ENCODE measurements around the gene PLEKHA7. TPM values are rescaled to one million over a fixed set of nuclear protein-coding genes. Genes with fewer than 3 reads are reported as not detected.
"Not testable (repeated sequence)": the region's sequence is repeated elsewhere in the genome, so short reads cannot be mapped to it uniquely, and the experiment has no call there.

PLEKHA7 gene
- total RNA-seq, 1 experiment from 2014 or later = 57.6 TPM

DNA sequence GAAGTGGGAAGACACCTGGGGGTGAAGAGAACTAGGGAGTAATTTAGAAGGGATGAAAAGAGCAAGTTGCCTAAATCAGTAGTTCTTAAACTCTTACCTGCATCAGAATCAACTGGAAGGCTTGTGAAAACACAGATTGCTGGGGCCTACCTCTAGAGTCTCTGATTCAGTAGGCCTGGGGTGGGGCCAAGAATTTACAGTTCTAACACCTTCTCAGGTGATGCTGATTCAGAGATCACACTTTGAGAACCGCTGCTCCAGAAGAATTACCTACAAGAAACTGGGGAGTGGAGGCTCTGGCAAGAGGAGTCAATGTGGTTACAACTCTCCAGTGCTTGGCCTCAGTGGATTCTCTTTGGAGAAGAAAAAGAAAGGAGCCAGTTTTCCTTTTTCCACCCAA lies 147.1 kb downstream of the PLEKHA7 start:
- POLR2A ChIA-PET = no interaction called here
- peaks cover 45% of the 10 kb centered on the region for H3K36me3 Mint-ChIP-seq (ENCODE audit: insufficient read depth, unreplicated experiment)
- peaks cover 30% of the 10 kb centered on the region for H3K4me1 Mint-ChIP-seq (ENCODE audit: low read depth, unreplicated experiment)
- H3K27me3 Mint-ChIP-seq (ENCODE audit: insufficient read depth, unreplicated experiment) = no peaks in the 10 kb centered on the region
- Histone ChIP-seq H3K9me3 (no peaks in the 10 kb centered on the region), H3K36me3 (ENCODE audit: control insufficient read depth, insufficient read depth, low read length) (peaks cover 1% of the 10 kb centered on the region; the same call in 1 of the 2 replicates), H3K27me3 (replicated peaks; ENCODE audit: control insufficient read depth, insufficient read depth, low read length) (no peaks in the 10 kb centered on the region), H3K4me3 (ENCODE audit: low read depth, low read length) (no peak overlapping the region), H3K4me1 (peaks cover 21% of the 10 kb centered on the region)
- no peak for DNase-seq
- no peaks in the 10 kb centered on the region for H3K9me3 Mint-ChIP-seq (ENCODE audit: unreplicated experiment)
- no TSS peak for BruUV-seq (replicated peaks)
- intact Hi-C loops (cut with micrococcal nuclease; ENCODE audit: unreplicated experiment) = no loop called here
- no peak overlapping the region for H3K27ac Mint-ChIP-seq (ENCODE audit: unreplicated experiment)
- H3K4me3 Mint-ChIP-seq (ENCODE audit: unreplicated experiment) = no peak overlapping the region
- TF ChIP-seq, protein P1, sequence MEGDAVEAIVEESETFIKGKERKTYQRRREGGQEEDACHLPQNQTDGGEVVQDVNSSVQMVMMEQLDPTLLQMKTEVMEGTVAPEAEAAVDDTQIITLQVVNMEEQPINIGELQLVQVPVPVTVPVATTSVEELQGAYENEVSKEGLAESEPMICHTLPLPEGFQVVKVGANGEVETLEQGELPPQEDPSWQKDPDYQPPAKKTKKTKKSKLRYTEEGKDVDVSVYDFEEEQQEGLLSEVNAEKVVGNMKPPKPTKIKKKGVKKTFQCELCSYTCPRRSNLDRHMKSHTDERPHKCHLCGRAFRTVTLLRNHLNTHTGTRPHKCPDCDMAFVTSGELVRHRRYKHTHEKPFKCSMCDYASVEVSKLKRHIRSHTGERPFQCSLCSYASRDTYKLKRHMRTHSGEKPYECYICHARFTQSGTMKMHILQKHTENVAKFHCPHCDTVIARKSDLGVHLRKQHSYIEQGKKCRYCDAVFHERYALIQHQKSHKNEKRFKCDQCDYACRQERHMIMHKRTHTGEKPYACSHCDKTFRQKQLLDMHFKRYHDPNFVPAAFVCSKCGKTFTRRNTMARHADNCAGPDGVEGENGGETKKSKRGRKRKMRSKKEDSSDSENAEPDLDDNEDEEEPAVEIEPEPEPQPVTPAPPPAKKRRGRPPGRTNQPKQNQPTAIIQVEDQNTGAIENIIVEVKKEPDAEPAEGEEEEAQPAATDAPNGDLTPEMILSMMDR (IDR thresholded peaks at IDR 0.05; ENCODE audit: insufficient read depth in 1 of 2, low read depth in 1 of 2, low read length in 1 of 2, severe bottlenecking in 1 of 2, unreplicated experiment in 1 of 2) = no peak
- CTCF ChIA-PET = no interaction called here

DNA sequence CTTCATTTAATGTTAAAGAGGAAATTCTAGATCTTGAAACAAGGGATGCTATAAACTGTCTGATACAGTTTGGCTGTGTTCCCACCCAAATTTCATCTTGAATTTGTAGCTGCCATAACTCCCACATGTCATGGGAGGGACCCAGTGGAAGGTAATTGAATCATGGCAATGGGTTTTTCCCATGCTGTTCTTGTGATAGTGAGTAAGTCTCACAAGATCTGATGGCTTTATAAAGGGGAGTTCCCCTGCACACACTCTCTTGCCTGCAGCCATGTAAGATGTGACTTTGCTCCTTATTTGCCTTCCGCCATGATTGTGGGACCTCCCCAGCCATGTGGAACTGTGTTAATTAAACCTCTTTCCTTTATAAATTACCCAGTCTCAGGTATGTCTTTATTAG lies 149.8 kb downstream of the PLEKHA7 start:
- DNase-seq; H3K4me3 Mint-ChIP-seq (ENCODE audit: unreplicated experiment); H3K27me3 ChIP-seq (replicated peaks; ENCODE audit: control insufficient read depth, insufficient read depth, low read length); BruUV-seq (replicated peaks); intact Hi-C loops (cut with micrococcal nuclease; ENCODE audit: unreplicated experiment); H3K27me3 Mint-ChIP-seq (ENCODE audit: insufficient read depth, unreplicated experiment); CTCF ChIA-PET; H3K27ac Mint-ChIP-seq (ENCODE audit: unreplicated experiment); H3K4me3 ChIP-seq (ENCODE audit: low read depth, low read length); H3K36me3 ChIP-seq (ENCODE audit: control insufficient read depth, insufficient read depth, low read length); H3K9me3 Mint-ChIP-seq (ENCODE audit: unreplicated experiment); H3K9me3 ChIP-seq; POLR2A ChIA-PET: not testable (repeated sequence)
- Mint-ChIP-seq H3K36me3 (ENCODE audit: insufficient read depth, unreplicated experiment) (peaks cover 43% of the 10 kb centered on the region), H3K4me1 (ENCODE audit: low read depth, unreplicated experiment) (peaks cover 51% of the 10 kb centered on the region)
- peaks cover 45% of the 10 kb centered on the region for H3K4me1 ChIP-seq

DNA sequence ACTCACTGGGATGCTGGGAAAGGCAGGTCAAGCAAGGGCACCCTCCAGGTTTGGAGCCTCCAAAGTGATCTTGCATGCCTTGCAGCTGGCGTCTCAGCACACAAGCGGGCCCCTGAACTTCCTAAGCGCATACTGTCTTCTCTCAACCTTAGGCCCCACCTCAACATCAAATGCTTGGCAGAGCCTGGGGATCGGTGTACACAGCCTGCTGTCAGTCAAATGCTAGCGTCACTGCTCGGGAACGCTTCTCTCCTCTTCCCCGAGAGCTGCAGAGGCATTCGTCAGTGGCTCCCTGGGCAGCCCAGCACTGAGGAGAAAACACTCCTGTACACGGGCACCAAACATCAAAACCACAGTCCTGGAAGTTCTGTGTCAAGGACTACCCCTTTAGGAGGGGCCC lies 150.8 kb downstream of the PLEKHA7 start:
- H3K9me3 Mint-ChIP-seq (ENCODE audit: unreplicated experiment) = no peaks in the 10 kb centered on the region
- TF ChIP-seq, protein P1 (IDR thresholded peaks at IDR 0.05; ENCODE audit: insufficient read depth in 1 of 2, low read depth in 1 of 2, low read length in 1 of 2, severe bottlenecking in 1 of 2, unreplicated experiment in 1 of 2) = no peak
- CTCF ChIA-PET = interaction anchor here (0.9 kb wide), 1 partner anchor 200 kb away, joined by 3 read pairs; no protein-coding TSS in a partner anchor

More for the DNA sequence above, 150.8 kb downstream of the PLEKHA7 start:
- no TSS peak for BruUV-seq (replicated peaks)
- Histone ChIP-seq H3K36me3 (ENCODE audit: control insufficient read depth, insufficient read depth, low read length) (peaks cover 1% of the 10 kb centered on the region; the same call in 1 of the 2 replicates), H3K4me3 (ENCODE audit: low read depth, low read length) (no peak overlapping the region), H3K9me3 (no peaks in the 10 kb centered on the region), H3K27me3 (replicated peaks; ENCODE audit: control insufficient read depth, insufficient read depth, low read length) (no peaks in the 10 kb centered on the region), H3K4me1 (peaks cover 55% of the 10 kb centered on the region)
- POLR2A ChIA-PET = no interaction called here
- peak overlapping the region; percentile 67 for H3K27ac Mint-ChIP-seq (ENCODE audit: unreplicated experiment)
- peak; percentile 55 to 69 for DNase-seq
- H3K27me3 Mint-ChIP-seq (ENCODE audit: insufficient read depth, unreplicated experiment) = no peaks in the 10 kb centered on the region
- peak overlapping the region; percentile 18 for H3K4me3 Mint-ChIP-seq (ENCODE audit: unreplicated experiment)
- intact Hi-C loops (cut with micrococcal nuclease; ENCODE audit: unreplicated experiment) = loop anchor here (2.0 kb wide), 2 partner anchors 17 to 61 kb away; no protein-coding TSS in a partner anchor
- peaks cover 59% of the 10 kb centered on the region for H3K4me1 Mint-ChIP-seq (ENCODE audit: low read depth, unreplicated experiment)
- H3K36me3 Mint-ChIP-seq (ENCODE audit: insufficient read depth, unreplicated experiment) = peaks cover 39% of the 10 kb centered on the region

Measured in Caco-2 (cell line).